ENCODE data around the gene ILF3.

Gene ILF3

DNA sequence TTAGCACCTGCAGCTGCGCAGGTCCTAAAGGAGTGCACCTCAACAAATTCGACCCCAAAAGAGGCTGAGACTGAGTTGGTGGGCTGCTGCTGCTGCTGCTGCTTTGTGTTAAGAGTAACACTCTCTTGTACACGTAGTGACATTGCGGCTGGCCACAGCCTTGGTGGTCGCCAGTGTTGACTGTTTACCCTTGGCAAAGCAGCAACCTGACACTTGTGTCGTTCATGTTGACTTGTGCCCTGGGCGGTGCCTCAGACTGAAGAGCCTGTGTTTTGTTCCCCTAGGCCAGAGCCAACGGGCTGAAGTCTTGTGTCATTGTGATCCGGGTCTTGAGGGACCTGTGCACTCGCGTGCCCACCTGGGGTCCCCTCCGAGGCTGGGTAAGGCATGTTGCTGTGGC is 24.7 kb downstream of the ILF3 start:
- DNase-seq, result no peak

DNA sequence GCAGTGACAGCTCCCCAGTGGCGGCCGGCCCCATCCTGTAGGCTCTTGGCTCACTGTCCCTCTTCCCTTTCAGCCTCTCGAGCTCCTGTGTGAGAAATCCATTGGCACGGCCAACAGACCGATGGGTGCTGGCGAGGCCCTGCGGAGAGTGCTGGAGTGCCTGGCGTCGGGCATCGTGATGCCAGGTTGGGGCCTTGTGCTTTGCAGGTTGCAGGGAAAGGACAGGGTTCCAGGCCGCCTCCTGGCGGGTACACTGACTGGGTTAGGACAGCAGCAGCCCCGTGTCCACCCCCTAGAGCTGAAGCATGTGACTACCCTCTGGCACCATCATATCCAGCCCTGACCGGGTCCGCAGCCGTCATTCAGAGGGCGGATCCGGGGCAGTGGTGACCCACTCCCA is 25.6 kb downstream of the ILF3 start:
- no peak for DNase-seq

DNA sequence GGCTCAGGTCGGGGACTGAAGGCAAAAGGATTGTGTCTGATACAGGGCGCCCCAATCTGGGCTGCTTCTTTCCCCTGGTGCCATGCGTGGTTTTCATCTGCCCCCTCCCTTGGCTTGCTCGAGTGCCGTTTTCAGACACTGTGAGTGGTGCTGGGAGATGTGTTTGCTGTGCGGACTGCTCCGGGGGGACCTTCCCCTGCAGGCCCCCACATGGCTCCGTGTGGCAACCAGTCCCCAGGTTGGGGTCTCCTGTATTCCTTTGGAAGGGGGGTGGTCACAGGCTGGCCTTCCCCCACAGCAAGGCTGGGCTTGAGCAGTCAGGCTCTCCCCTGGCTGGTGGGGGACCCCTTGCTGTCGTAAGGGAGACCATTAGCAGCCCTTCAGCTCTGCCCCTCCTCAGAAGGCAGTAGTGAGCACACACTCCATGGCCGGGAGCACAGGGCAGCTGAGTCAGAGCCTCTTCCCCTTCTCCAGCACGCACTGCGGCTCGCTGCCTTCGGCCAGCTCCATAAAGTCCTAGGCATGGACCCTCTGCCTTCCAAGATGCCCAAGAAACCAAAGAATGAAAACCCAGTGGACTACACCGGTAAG is 26.5 kb downstream of the ILF3 start:
- no peak for DNase-seq

DNA sequence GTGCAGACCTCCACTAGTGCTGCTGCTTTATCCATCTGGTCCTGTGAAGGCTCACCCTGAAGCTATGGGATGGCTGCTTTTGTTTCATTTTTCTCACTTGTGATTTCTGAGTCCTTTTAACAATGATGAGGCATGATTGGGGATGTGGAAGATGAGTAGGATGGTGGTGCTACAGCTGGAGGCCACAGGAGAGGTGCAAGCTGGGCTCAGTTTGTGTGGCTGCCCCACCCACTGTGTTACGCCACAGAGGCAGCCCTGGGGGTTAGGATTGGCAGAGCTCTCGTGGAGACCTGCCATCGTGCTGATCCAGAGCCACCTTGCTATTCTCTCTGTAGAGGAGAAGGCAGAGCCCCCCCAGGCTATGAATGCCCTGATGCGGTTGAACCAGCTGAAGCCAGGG is 27.5 kb downstream of the ILF3 start:
- DNase-seq, result no peak

DNA sequence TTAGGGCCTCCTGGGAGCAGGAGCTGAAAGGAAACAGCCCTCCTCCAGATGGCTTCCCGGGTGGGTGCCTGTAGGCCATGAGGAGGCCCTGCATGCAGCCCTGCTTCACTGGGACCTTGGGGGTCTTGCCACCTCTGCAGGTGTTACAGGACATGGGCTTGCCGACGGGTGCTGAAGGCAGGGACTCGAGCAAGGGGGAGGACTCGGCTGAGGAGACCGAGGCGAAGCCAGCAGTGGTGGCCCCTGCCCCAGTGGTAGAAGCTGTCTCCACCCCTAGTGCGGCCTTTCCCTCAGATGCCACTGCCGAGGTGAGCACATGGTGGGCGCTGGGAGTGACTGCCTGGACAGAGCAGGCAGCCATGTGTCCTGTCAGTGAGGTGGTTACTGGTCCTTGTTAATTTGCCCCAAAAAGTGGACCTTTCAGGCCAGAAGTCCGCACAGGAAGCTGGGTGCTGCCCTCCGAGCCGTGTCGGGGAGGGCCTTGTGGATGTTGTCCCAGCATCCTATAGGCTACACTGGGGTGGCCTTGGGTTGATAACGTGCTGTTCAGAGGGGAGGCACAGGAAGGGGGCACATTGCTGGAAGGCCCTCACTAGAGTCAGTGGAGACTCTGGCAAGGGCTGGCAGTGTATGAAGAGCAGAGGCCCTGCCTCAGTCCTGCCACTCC is 28.4 kb downstream of the ILF3 start:
- no peak for DNase-seq

DNA sequence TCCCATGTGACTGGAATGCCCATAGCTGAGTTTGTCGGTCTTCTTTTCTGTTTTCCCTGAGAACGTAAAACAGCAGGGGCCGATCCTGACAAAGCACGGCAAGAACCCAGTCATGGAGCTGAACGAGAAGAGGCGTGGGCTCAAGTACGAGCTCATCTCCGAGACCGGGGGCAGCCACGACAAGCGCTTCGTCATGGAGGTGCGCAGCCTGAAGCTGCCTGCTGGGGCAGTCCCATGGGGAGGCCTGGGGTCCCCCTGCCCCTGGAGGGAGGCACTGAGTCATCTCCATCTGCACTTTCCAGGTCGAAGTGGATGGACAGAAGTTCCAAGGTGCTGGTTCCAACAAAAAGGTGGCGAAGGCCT is 28.9 kb downstream of the ILF3 start:
- DNase-seq, result no peak

DNA sequence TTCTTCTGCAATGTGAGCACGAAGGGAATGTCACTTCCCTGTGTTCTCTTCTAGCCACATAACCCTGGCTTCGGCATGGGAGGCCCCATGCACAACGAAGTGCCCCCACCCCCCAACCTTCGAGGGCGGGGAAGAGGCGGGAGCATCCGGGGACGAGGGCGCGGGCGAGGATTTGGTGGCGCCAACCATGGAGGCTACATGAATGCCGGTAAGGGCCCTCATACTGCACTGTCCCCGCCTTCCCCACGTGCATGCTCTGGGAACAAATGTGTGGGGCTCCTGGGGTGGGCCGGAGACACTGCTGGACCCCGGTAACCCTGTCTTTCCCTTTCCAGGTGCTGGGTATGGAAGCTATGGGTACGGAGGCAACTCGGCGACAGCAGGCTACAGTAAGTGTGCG is 29.4 kb downstream of the ILF3 start:
- DNase-seq, result no peak

DNA sequence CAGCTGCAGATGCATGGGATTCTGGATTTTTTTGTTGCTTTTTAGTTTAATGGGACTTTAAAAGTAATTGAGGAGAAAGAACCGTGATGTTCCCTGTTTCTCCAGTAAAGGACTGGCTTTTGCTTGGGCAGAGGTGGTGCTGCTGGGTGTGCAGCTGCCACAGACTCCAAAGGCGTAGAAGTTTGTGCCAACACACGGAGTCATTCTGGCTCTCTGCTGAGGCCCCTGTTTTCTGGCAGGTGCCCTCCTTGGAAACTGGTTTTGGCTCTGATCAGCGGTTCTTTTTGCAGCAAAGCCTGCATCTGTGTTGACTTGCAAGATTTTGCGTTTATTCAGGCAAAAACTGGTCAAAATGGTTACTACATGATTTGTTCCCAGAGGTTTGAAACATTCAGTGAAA is 31.1 kb downstream of the ILF3 start:
- no peak for DNase-seq

DNA sequence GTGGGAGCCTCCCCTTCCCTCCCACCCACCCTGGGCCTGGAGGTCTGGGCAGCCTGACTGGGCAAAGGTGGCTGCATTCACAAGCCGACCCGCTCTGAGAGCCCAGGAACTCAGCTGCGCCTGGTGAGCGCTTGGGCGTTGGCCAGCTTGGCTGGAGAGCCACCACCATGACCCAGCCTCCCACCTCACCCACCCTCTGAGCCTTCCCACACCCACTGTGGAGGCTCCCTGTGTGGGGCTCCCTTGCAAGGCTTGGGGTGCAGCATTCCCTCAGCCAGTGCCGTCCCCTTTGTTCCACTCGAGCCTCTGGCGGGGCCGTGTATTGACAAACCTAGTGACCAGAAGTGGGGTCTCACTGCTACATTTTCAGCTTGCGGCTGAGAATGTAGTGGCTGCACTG is 32.0 kb downstream of the ILF3 start:
- DNase-seq, result no peak

DNA sequence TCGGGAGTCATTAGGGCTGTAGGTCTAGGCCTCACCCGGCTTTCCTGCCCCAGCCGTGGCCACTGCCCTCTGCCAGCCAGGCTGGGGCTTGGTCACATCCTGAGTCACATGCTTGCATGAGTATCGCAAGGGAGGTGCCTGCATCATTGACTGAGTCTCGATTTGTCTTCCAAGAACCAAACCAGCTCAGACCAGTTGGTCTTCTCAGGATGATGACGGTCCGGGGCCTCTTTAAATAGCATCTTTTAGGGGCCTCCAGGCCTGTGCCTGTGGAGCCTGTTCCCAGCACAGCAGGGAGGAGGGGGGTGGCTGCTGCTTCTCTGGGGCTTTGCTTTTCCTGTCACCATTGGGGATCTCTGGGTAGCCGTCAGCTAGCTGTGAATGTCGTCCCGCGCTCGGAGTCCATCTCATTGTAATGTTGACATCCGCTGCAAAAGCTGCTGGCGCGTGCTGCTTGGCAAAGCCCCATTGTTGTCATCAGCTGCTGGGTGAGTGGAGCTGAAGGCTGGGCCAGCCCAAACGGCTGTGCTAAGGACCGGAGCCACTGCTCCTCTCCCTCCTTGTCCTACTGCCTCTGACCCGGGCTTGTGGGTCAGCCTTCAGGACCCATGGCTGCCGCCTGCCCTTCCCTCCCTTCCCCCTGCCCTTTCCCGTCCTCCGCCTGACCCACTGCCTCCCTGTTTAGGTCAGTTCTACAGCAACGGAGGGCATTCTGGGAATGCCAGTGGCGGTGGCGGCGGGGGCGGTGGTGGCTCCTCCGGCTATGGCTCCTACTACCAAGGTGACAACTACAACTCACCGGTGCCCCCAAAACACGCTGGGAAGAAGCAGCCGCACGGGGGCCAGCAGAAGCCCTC is 32.7 kb downstream of the ILF3 start:
- DNase-seq, result no peak

DNA sequence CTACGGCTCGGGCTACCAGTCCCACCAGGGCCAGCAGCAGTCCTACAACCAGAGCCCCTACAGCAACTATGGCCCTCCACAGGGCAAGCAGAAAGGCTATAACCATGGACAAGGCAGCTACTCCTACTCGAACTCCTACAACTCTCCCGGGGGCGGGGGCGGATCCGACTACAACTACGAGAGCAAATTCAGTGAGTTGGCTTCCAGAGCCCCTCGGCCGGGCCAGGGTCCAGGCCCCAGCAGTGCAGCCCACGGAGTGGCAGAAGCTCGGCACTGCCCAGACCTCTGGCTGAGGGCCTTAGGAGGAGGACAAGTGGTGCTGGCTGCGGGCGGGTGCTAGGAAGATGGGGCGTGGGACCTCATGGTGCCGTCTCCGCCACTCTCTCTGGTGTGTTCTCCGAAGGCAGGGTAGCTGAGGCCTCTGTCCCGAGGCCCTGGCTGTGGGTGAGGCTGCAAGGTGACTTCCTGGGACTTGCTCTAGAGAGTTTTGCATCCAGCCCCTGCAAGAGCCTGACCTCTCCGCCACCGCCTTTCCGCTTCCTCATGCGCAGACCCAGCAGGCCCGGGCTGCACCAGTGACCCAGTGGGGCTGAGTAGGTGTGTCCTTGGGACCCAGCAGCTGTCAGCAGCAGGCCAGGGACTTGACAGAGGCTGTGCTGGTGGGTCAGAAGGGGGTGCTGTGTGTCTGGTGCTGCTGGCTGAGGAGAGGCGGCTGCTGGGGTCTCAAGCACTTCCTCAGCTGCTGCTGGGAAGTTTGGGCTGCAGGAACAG is 33.6 kb downstream of the ILF3 start:
- DNase-seq, result no peak

DNA sequence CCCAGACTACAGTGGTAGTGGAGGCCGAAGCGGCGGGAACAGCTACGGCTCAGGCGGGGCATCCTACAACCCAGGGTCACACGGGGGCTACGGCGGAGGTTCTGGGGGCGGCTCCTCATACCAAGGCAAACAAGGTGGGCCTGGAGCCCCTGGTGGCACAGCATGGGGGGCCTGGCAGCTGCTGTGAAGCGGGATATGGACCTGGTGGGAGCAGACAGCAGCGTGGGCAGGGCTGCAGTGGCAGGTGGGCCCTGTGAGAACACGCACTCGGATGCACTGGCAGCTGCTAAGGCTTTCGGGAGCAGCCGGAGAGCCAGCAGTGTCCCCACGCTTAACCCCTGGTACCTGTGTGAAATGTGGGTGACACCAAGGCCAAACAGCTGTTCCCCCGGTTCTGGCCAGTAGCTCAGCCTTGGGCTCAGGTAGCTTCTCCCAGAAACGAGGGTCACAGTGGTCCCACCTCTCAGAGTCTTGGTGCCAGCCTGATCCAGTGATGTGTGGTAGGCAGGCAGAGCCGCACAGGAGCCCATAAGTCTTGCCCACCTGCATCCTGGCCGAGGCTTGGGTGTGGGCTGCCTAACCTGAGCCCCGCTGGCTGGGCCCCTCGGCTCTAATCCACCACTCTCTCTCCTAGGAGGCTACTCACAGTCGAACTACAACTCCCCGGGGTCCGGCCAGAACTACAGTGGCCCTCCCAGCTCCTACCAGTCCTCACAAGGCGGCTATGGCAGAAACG is 34.6 kb downstream of the ILF3 start:
- no peak for DNase-seq

DNA sequence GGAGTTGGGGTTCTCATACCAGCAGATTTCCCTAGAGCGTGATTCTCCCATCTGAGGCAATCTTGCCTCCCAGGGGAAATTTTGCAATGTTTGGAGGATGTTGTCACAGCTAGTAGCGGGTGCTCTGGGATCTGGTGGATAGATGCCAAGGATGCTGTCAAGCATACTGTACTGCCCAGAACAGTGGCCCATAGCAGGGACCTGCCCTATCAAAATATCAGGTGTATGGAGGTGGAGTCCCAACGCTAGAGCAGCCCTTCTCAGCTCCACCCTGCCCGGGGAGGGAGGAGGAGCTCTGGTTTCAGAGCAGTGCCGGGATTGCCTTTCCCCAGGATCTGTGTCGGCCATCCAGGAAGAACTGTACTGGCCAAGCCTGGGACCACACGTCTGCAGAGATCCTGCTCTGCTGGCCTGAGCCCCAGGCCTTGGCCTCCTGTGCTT is 36.2 kb downstream of the ILF3 start:
- no peak for DNase-seq

DNA sequence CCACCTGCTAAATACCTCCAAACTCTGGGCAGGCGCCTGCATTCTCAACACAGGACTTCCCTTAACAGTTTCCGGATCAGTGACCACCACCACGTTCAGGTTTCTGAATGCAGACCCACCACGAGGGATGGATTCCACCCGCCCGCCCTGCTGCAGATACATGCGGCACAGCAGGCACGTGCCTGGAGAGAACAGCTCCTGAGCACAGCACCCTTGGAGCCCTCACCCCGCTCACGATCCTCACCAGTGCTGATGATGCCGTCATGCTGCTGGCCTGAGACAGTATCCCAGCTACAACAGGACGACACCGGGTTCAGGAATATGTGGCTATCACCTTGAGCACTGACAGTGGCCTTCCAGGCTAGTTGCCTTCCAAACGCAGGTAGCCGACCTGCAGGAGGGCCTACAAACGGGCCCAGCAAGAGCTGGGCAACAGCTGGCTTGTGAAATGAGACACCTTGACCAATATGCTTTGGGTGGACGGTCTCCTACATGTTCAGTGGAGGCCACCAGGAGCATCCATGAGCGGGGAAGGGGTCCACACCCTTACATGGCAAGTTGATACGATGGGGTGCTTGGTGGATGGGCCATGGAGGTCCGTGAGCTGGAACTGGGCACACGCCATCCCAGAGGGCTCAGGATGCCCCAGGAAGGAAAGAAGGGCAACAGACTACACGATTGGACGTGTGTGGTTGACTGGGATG is 37.2 kb downstream of the ILF3 start:
- no peak for DNase-seq

DNA sequence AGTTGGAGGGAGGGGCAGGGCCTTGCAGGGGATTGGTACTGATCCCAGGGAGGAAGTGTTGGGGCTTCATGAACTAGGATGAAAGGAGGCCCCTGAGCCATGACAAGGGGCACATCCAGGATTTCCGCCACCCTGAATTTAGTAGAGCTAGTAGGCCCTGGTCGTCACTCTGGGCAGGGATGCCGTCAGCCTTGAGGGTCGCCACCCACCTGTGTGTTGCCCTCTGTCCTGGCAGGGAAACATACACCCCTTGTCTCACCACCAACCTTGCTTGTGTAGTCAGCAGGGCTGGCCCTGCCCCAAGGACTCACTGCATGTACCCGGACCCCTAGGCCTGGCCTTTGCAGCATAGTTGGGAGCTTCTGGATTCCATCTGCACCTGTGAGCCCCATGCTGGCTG is 37.7 kb downstream of the ILF3 start:
- DNase-seq, result no peak

DNA sequence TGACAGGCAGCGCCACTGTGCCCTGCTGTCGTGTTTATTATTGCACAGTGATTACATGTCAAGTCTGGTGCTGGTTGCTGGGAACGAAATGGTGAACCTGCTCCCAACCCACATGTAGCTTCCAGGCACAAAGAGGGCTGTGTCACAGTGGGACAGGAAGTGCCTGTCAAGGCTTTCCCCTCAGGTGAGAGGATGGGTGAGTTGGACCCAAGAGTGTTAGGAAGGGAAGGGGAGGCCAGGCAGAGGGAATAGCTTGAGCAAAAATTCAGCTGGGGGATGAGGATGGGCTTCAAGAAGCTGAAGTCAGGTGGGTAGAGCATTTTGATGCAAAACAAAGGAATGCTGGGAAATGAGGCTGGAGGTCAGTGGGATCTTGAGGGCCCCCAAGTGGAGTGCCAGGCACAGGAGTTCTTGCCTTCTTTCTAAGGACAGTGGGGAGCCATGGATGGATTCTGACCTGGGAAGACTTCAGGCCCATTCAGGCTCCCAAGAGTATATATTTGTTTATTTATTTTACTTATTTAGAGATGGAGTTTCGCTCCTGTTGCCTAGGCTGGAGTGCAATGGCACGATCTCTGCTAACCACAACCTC is 38.6 kb downstream of the ILF3 start:
- no peak for DNase-seq

DNA sequence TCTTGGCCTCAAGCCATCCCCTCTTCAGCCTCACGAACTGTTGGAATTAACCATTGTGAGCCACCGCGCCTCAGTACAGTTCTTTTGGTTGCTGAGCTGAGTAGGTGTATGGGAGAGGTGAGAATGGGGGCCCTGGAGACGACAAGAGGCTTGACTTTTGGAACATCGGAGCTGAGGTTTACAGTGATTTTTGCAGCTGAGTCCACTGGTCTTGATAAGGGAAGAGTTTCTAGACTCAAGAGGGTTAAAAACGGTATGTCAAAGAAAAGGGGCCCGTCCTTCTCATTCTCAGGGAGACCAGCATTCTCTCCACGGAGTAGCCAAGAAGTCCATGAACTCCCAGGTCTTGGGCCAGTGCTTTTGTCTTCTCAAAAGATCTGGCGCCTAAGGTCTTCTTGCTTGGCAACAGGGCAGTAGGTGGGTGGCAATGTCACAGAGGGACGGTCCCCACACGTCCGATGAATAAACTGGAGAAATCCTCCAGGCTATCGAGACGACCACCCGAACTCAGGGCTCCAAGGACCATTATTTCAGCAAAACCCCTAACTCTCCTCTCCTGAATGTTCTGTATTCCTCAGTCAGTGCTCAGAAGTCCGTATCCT is 40.7 kb downstream of the ILF3 start:
- DNase-seq, result no peak

DNA sequence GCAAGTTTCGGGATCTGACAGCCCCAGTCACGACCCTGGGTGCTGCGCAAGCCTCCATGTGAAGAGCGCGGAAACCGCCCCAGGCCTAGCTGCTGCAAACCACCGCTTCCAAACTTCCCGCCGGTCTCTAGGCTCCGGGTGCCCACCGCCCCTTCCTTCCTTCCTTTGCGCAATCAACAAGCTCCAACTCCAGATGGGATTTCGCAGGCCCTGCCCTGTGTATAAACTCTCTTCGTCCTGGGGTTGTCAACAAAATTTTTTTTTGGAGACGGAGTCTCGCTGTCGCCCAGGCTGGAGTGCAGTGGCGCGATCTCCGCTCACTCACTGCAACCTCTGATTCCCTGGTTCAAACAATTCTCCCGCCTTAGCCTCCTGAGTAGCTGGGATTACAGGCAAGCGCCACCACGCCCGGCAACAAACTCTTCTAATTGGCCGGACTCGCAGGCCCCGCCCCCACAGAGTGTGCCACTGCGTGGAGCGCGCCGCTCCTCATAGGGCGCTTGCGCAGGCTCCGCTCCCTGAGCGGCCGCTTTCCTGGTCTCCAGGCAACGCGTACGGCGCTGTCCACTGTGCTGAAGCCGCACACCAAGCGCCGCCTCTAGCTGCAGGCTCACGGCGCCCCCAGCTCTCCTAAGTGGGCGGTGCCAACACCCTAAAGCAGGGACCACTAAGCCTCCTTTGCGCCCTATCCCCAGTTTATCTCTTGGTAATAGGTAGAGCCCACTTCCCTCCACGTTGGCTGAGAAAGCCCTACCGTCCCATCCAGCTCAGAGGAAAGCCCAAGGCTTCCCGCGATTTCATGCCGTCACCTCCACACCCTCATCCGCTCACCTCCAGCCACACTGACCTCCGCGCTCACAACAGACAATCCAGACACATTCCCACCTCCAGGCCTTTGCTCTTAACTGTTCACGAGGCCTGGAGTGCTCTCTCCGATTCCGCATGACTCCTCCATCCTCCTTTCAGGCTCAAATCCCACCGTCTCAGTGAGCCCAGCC is 41.6 kb downstream of the ILF3 start:
- peak; percentile 86 for DNase-seq

DNA sequence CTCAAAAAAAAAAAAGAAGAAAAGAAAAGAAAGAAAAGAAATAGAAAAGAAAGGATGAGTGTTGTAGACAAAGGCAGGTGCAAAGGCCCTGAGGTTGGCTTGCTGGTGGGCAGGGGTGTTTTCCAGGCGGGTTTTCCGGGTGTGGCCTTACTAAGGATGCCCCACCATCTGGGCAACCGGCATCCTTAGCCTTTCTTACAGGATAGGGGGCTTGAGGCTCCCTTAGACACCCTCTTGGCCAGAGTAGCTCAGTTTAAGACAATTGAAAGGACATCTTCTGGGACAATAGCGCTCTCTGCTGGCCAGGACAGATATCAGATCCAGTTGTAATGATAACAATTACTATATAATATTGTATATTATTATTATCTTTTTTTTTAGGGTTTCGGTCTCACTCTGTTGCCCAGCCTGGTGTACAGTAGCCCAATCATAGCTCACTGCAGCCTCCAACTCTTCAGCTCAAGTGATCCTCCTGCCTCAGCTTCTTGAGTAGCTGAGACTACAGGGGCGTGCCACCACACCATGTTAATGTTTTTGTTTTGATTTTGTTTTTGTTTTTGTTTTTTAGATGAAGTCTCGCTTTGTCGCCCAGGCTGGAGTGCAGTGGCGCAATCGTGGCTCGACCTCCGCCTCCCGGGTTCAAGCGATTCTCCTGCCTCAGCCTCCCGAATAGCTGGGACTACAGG is 45.6 kb downstream of the ILF3 start:
- peak; percentile 71 for DNase-seq

All from CD4-positive, alpha-beta T cell treated with Interleukin-4 for 4 hours (primary cell).